ENCODE data around the gene SAP25.

DNA sequence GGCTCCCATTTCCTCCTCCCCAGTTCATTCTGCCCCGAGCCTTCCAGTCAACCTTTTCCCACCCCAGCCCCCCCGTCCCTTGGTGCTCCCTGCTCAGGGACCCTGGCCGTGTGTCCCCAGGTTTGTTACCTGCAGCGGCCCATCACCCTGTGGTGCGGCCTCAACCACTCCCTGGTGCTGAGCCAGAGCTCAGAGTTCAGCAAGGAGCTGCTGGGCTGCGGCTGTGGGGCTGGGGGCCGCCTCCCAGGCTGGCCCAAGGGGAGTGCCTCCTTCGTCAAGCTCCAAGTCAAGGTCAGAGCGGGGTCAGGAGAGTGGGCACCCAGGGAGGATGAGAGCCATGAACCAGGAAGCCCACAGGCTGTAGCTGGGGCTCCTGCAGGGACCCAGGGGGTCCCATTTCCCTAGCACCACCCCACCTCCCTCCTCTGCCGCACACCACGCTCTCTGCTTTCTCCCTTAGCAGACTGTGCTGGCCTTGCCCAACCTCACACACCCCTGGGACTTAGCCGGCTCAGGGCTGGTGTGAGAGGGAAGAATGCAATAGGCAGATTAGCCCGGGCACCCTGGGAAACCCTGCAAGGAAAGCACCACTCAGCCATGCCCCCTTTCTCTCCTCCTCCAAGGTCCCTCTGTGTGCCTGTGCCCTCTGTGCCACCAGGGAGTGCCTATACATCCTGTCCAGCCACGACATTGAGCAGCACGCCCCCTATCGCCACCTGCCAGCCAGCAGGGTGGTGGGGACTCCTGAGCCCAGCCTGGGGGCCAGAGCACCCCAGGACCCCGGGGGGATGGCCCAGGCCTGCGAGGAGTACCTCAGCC lies 26.4 kb upstream of the SAP25 start:
- TF ChIP-seq, protein P1, sequence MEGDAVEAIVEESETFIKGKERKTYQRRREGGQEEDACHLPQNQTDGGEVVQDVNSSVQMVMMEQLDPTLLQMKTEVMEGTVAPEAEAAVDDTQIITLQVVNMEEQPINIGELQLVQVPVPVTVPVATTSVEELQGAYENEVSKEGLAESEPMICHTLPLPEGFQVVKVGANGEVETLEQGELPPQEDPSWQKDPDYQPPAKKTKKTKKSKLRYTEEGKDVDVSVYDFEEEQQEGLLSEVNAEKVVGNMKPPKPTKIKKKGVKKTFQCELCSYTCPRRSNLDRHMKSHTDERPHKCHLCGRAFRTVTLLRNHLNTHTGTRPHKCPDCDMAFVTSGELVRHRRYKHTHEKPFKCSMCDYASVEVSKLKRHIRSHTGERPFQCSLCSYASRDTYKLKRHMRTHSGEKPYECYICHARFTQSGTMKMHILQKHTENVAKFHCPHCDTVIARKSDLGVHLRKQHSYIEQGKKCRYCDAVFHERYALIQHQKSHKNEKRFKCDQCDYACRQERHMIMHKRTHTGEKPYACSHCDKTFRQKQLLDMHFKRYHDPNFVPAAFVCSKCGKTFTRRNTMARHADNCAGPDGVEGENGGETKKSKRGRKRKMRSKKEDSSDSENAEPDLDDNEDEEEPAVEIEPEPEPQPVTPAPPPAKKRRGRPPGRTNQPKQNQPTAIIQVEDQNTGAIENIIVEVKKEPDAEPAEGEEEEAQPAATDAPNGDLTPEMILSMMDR (optimal IDR thresholded peaks at IDR 0.05 in 1 of 3, IDR thresholded peaks at IDR 0.05 in 1 of 3, conservative IDR thresholded peaks at IDR 0.05 in 1 of 3; ENCODE audit: extremely low read depth in 1 of 3, insufficient read depth in 2 of 3, low read length in 3 of 3) = peak in 1 of 3 experiments; percentile 17
- TF ChIP-seq EZH2 (IDR thresholded peaks at IDR 0.05; ENCODE audit: low read length) = no peak
